Body of pancreas (tissue), 4 donors: ENCODE data around the gene CFAP107.
"Not testable (repeated sequence)": the region's sequence is repeated elsewhere in the genome, so short reads cannot be mapped to it uniquely, and the experiment has no call there.

ENCODE experiments used
- CTCF ChIP-seq, 7 experiments: fragments of 450-650 bp in 4 of 7; fragments of 200-600 bp in 3 of 7; sonication (generic) in 3 of 7; IDR thresholded peaks; one replicate each; pipeline ENCODE4 v1.5.1; 2016 to 2019; ENCODE audit warnings: antibody characterized with exemption in 7 of 7
- POLR2A ChIP-seq, 3 donors: fragments of 450-650 bp; IDR thresholded peaks; one replicate each; pipeline ENCODE4 v1.6.1; 2016; ENCODE audit warnings: antibody characterized with exemption in 3 of 3, mild to moderate bottlenecking in 2 of 3

GRCh38 chr1:12784729-12785128 lies 38.7 kb downstream of the CFAP107 start:
- not testable (repeated sequence) for TF ChIP-seq CTCF, POLR2A (IDR thresholded peaks at IDR 0.05)
